HG03571 (cell line): Measurements from ENCODE around the gene DERL3.

Source experiments
- ATAC-seq: cut with Tn5 transposase; IDR thresholded peaks from one replicate; pipeline ENCODE4 v1.9.1; 2021; ENCODE audit not compliant: unreplicated experiment

DERL3 gene

GRCh38 chr22:23847991-23848864 is 9.4 kb upstream of the DERL3 start:
- no peak for ATAC-seq

GRCh38 chr22:23847310-23847920 is 8.6 kb upstream of the DERL3 start:
- no peak for ATAC-seq

GRCh38 chr22:23846081-23846469 is 7.3 kb upstream of the DERL3 start:
- ATAC-seq = no peak

GRCh38 chr22:23845265-23846080 is 6.7 kb upstream of the DERL3 start:
- no peak for ATAC-seq

- ATAC-seq = no peak
Measured at GRCh38 chr22:23844739-23845202, 6.0 kb upstream of the DERL3 start.

GRCh38 chr22:23842599-23842998 is 3.8 kb upstream of the DERL3 start:
- no peak for ATAC-seq

GRCh38 chr22:23841736-23842445 is 3.1 kb upstream of the DERL3 start:
- no peak for ATAC-seq

- ATAC-seq = no peak
Measured at GRCh38 chr22:23841292-23841691, 2.5 kb upstream of the DERL3 start.

GRCh38 chr22:23840026-23840425 is 1.2 kb upstream of the DERL3 start:
- ATAC-seq = no peak

GRCh38 chr22:23837911-23838680 is 710 bp downstream of the DERL3 start:
- peak; percentile 17 for ATAC-seq

GRCh38 chr22:23837496-23837859 is 1.3 kb downstream of the DERL3 start:
- no peak for ATAC-seq

- ATAC-seq = no peak
Measured at GRCh38 chr22:23836692-23837495, 1.9 kb downstream of the DERL3 start.

GRCh38 chr22:23836281-23836680 is 2.5 kb downstream of the DERL3 start:
- ATAC-seq = no peak

GRCh38 chr22:23835484-23836144 is 3.2 kb downstream of the DERL3 start:
- ATAC-seq = no peak

GRCh38 chr22:23834793-23835483 is 3.9 kb downstream of the DERL3 start:
- no peak for ATAC-seq

- ATAC-seq = no peak
Measured at GRCh38 chr22:23834406-23834792, 4.4 kb downstream of the DERL3 start.

- no peak for ATAC-seq
Measured at GRCh38 chr22:23833911-23834317, 4.9 kb downstream of the DERL3 start.

GRCh38 chr22:23833017-23833751 is 5.6 kb downstream of the DERL3 start:
- ATAC-seq = no peak
